Liver (tissue), 9 donors: ENCODE data around the gene LDHB. TPM values are rescaled to one million over a fixed set of nuclear protein-coding genes. Genes with fewer than 3 reads are reported as not detected.

Experiments used
- DNase-seq: peaks from one replicate; pipeline ENCODE4 v3.0.0-alpha.2; 2017; ENCODE audit warnings: low spot score
- H3K27ac ChIP-seq, 2 donors: one replicate each; pipeline ENCODE4 v1.7.0; 2013; ENCODE audit warnings: inconsistent platforms in 2 of 2, low read length in 2 of 2, control low read depth in 1 of 2, low read depth in 1 of 2, mild to moderate bottlenecking in 1 of 2
- H3K27me3 ChIP-seq, 4 donors: one replicate each; pipeline versions ENCODE4 v1.6.1 to v1.7.0; 2013; ENCODE audit warnings: low read length in 3 of 4, inconsistent platforms in 1 of 4, mild to moderate bottlenecking in 1 of 4, moderate library complexity in 1 of 4; ENCODE audit not compliant: control insufficient read depth in 4 of 4, insufficient read depth in 4 of 4
- H3K36me3 ChIP-seq, 4 donors: one replicate each; pipeline versions ENCODE4 v1.6.1 to v1.7.0; 2013; ENCODE audit warnings: low read length in 3 of 4, mild to moderate bottlenecking in 3 of 4, low read depth in 1 of 4, moderate library complexity in 1 of 4; ENCODE audit not compliant: control insufficient read depth in 4 of 4, insufficient read depth in 3 of 4
- H3K4me1 ChIP-seq, 4 donors: one replicate each; pipeline versions ENCODE4 v1.6.1 to v1.7.0; 2013; ENCODE audit warnings: low read length in 3 of 4, mild to moderate bottlenecking in 3 of 4, moderate library complexity in 1 of 4; ENCODE audit not compliant: control insufficient read depth in 4 of 4, insufficient read depth in 4 of 4
- H3K4me3 ChIP-seq, 3 donors: one replicate each; pipeline versions ENCODE4 v1.6.1 to v1.7.0; 2013; ENCODE audit warnings: low read length in 3 of 3, control low read depth in 1 of 3, low read depth in 1 of 3, mild to moderate bottlenecking in 1 of 3
- H3K9ac ChIP-seq, 2 donors: one replicate each; pipeline ENCODE4 v1.7.0; 2013; ENCODE audit warnings: low read length in 2 of 2, mild to moderate bottlenecking in 2 of 2, moderate library complexity in 2 of 2, control low read depth in 1 of 2, low read depth in 1 of 2
- H3K9me3 ChIP-seq, 4 donors: one replicate each; pipeline versions ENCODE4 v1.6.1 to v1.7.0; 2013; ENCODE audit warnings: low read length in 3 of 4; ENCODE audit not compliant: control insufficient read depth in 4 of 4
- CTCF ChIP-seq: fragments of 150-350 bp; IDR thresholded peaks from 2 replicates; pipeline ENCODE4 v1.5.1; 2017; ENCODE audit warnings: improper control_type of control experiment, low read depth, low read length; ENCODE audit not compliant: missing input control
- EGR1 ChIP-seq, 2 donors: IDR thresholded peaks; 2 replicates each; pipeline ENCODE4 v1.6.1; 2016 to 2018; ENCODE audit warnings: antibody characterized with exemption in 2 of 2, low read depth in 2 of 2
- FOXA1 ChIP-seq: IDR thresholded peaks from 2 replicates; pipeline ENCODE4 v1.6.1; 2016; ENCODE audit warnings: antibody characterized with exemption
- FOXA2 ChIP-seq: IDR thresholded peaks from 2 replicates; pipeline ENCODE4 v1.6.1; 2016; ENCODE audit warnings: antibody characterized with exemption
- GABPA ChIP-seq, 2 donors: IDR thresholded peaks in 1 of 2; conservative IDR thresholded peaks in 1 of 2; 2 replicates each; pipeline ENCODE4 v1.6.1; 2016; ENCODE audit warnings: antibody characterized with exemption in 2 of 2, mild to moderate bottlenecking in 1 of 2, moderate library complexity in 1 of 2
- HNF4A ChIP-seq, 2 donors: conservative IDR thresholded peaks; 2 replicates each; pipeline ENCODE4 v1.6.1; 2016; ENCODE audit warnings: antibody characterized with exemption in 2 of 2, mild to moderate bottlenecking in 2 of 2
- NR2F2 ChIP-seq: IDR thresholded peaks from 2 replicates; pipeline ENCODE4 v1.6.1; 2016; ENCODE audit warnings: antibody characterized with exemption
- RAD21 ChIP-seq, 2 donors: IDR thresholded peaks; 2 replicates each; pipeline ENCODE4 v1.6.1; 2016; ENCODE audit warnings: antibody characterized with exemption in 2 of 2, mild to moderate bottlenecking in 2 of 2
- RXRA ChIP-seq, 2 donors: IDR thresholded peaks; 2 replicates each; pipeline ENCODE4 v1.6.1; 2017 to 2018; ENCODE audit warnings: antibody characterized with exemption in 2 of 2, mild to moderate bottlenecking in 1 of 2
- SP1 ChIP-seq: IDR thresholded peaks from 2 replicates; pipeline ENCODE4 v1.6.1; 2018; ENCODE audit warnings: antibody characterized with exemption, mild to moderate bottlenecking
- TAF1 ChIP-seq: conservative IDR thresholded peaks from 2 replicates; pipeline ENCODE4 v1.6.1; 2016; ENCODE audit warnings: antibody characterized with exemption, mild to moderate bottlenecking
- YY1 ChIP-seq: IDR thresholded peaks from 2 replicates; pipeline ENCODE4 v1.6.1; 2016; ENCODE audit warnings: antibody characterized with exemption, mild to moderate bottlenecking
- WGBS: extraction: QIAGEN DNeasy Blood & Tissue Kit; methylation state at CpG from one replicate; pipeline ENCODE4 v1.1.7; 2013; 5-methylcytosine and 5-hydroxymethylcytosine counted together
- polyA plus RNA-seq, 2 donors: library from polyadenylated mRNA; stranded (reverse) in 1 of 2; unstranded in 1 of 2; fragments of 200-250 nt in 1 of 2; fragments of >200 nt in 1 of 2; fragmentation: Nextera tagmentation in 1 of 2; extraction: Ambion mirVana in 1 of 2; gene quantifications; one replicate each; pipeline versions ENCODE4 v1.2.1 to v1.2.3, GENCODE V29; 2013 to 2015
- total RNA-seq, 2 donors: library from RNA; depleted of rRNA; stranded (reverse); fragments of >200 nt; gene quantifications; one replicate each; pipeline ENCODE4 v1.2.3, GENCODE V29; 2014
- TF ChIP-seq, protein P1 (sequence below): IDR thresholded peaks from 2 replicates; pipeline ENCODE4 v1.6.1; 2016; ENCODE audit warnings: antibody characterized with exemption, mild to moderate bottlenecking
- TF ChIP-seq, protein P2 (sequence below): IDR thresholded peaks from 2 replicates; pipeline ENCODE4 v1.6.1; 2016; ENCODE audit warnings: antibody characterized with exemption
- TF ChIP-seq, protein P3 (sequence below): IDR thresholded peaks from 2 replicates; pipeline ENCODE4 v1.6.1; 2016; ENCODE audit warnings: antibody characterized with exemption
- donor health status: healthy.
- donor health status: healthy.
- donor health status: healthy.
- donor health status: healthy.
- donor health status: healthy.

Gene LDHB
- total and polyA plus RNA-seq, 4 donors, result 20.9 to 99.7 (median 42.3) TPM

- TF ChIP-seq EGR1 (IDR thresholded peaks at IDR 0.05; ENCODE audit: low read depth in 2 of 2), result no peak
- TF ChIP-seq CTCF, result no peak
- TF ChIP-seq, protein P1, sequence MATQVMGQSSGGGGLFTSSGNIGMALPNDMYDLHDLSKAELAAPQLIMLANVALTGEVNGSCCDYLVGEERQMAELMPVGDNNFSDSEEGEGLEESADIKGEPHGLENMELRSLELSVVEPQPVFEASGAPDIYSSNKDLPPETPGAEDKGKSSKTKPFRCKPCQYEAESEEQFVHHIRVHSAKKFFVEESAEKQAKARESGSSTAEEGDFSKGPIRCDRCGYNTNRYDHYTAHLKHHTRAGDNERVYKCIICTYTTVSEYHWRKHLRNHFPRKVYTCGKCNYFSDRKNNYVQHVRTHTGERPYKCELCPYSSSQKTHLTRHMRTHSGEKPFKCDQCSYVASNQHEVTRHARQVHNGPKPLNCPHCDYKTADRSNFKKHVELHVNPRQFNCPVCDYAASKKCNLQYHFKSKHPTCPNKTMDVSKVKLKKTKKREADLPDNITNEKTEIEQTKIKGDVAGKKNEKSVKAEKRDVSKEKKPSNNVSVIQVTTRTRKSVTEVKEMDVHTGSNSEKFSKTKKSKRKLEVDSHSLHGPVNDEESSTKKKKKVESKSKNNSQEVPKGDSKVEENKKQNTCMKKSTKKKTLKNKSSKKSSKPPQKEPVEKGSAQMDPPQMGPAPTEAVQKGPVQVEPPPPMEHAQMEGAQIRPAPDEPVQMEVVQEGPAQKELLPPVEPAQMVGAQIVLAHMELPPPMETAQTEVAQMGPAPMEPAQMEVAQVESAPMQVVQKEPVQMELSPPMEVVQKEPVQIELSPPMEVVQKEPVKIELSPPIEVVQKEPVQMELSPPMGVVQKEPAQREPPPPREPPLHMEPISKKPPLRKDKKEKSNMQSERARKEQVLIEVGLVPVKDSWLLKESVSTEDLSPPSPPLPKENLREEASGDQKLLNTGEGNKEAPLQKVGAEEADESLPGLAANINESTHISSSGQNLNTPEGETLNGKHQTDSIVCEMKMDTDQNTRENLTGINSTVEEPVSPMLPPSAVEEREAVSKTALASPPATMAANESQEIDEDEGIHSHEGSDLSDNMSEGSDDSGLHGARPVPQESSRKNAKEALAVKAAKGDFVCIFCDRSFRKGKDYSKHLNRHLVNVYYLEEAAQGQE, result no peak
- no peak for TF ChIP-seq SP1
- TF ChIP-seq, protein P2, sequence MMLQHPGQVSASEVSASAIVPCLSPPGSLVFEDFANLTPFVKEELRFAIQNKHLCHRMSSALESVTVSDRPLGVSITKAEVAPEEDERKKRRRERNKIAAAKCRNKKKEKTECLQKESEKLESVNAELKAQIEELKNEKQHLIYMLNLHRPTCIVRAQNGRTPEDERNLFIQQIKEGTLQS, result no peak
- no peak for TF ChIP-seq GABPA (IDR thresholded peaks at IDR 0.05 in 1 of 2, conservative IDR thresholded peaks at IDR 0.05 in 1 of 2)
- no peak for TF ChIP-seq FOXA1
- TF ChIP-seq FOXA2, result no peak
- TF ChIP-seq YY1, result no peak
- TF ChIP-seq RXRA (IDR thresholded peaks at IDR 0.05), result no peak
- TF ChIP-seq, protein P3, sequence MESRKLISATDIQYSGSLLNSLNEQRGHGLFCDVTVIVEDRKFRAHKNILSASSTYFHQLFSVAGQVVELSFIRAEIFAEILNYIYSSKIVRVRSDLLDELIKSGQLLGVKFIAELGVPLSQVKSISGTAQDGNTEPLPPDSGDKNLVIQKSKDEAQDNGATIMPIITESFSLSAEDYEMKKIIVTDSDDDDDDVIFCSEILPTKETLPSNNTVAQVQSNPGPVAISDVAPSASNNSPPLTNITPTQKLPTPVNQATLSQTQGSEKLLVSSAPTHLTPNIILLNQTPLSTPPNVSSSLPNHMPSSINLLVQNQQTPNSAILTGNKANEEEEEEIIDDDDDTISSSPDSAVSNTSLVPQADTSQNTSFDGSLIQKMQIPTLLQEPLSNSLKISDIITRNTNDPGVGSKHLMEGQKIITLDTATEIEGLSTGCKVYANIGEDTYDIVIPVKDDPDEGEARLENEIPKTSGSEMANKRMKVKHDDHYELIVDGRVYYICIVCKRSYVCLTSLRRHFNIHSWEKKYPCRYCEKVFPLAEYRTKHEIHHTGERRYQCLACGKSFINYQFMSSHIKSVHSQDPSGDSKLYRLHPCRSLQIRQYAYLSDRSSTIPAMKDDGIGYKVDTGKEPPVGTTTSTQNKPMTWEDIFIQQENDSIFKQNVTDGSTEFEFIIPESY, result no peak
- no peak for TF ChIP-seq RAD21 (IDR thresholded peaks at IDR 0.05)
- no peak for TF ChIP-seq HNF4A (conservative IDR thresholded peaks at IDR 0.05)
- no peak for TF ChIP-seq NR2F2
- no peak for TF ChIP-seq TAF1
- no peak overlapping the region for H3K27ac ChIP-seq
- no peaks in the 10 kb centered on the region for H3K36me3 ChIP-seq
- no peaks in the 10 kb centered on the region for H3K27me3 ChIP-seq
- no peak overlapping the region for H3K4me3 ChIP-seq
- DNase-seq, result no peak
- H3K9me3 ChIP-seq, result peaks cover 0 to 6% (median 0%) of the 10 kb centered on the region in 4 donors
- 86% methylated on average over 1 of the region's 1 CpG for WGBS
- no peaks in the 10 kb centered on the region for H3K4me1 ChIP-seq
- no peak overlapping the region for H3K9ac ChIP-seq
Observed at GRCh38 chr12:21691515-21691914, 33.9 kb upstream of the LDHB start.

DNA sequence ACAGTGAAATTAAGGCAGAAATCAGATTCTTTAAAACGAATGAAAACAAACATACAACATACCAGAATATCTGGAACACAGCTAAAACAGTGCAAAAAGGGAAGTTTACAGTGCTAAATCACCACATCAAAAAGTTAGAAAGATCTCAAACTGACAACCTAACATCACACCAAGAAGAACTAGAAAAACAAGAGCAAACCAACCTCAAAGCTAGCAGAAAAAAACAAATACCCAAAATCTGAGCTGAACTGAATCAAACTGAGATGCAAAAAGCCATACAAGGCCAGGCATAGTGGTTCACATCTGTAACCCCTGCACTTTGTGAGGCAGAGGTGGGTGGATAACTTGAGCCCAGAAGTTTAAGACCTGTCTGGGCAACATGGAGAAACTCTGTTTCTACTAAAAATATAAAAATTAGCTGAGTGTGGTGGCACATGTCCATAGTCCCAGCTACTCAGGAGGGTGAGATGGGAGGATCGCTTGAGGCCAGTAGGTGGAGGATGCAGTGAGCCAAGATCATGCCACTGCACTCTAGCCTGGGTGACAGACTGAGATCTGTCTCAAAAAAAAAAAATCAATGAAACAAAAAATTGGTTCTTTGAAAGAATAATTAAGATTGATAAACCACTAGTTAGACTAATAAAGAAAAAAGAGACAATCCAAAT lies 33.2 kb upstream of the LDHB start:
- Histone ChIP-seq H3K4me3 (no peak overlapping the region), H3K9me3 (peaks cover 0 to 6% (median 0%) of the 10 kb centered on the region in 4 donors), H3K27me3 (no peaks in the 10 kb centered on the region), H3K27ac (no peak overlapping the region), H3K4me1 (no peaks in the 10 kb centered on the region), H3K9ac (no peak overlapping the region), H3K36me3 (no peaks in the 10 kb centered on the region)
- 88% methylated on average over 2 of the region's 2 CpGs for WGBS
- DNase-seq, result no peak
- TF ChIP-seq GABPA (IDR thresholded peaks at IDR 0.05 in 1 of 2, conservative IDR thresholded peaks at IDR 0.05 in 1 of 2), result no peak
- TF ChIP-seq CTCF, result no peak
- TF ChIP-seq TAF1, result no peak
- TF ChIP-seq, protein P2, result no peak
- no peak for TF ChIP-seq HNF4A (conservative IDR thresholded peaks at IDR 0.05)
